ENCODE results near the gene PZP.

PZP gene

GRCh38 chr12:9214534-9214933 lies 6.3 kb upstream of the PZP start:
- TF ChIP-seq, protein P1, sequence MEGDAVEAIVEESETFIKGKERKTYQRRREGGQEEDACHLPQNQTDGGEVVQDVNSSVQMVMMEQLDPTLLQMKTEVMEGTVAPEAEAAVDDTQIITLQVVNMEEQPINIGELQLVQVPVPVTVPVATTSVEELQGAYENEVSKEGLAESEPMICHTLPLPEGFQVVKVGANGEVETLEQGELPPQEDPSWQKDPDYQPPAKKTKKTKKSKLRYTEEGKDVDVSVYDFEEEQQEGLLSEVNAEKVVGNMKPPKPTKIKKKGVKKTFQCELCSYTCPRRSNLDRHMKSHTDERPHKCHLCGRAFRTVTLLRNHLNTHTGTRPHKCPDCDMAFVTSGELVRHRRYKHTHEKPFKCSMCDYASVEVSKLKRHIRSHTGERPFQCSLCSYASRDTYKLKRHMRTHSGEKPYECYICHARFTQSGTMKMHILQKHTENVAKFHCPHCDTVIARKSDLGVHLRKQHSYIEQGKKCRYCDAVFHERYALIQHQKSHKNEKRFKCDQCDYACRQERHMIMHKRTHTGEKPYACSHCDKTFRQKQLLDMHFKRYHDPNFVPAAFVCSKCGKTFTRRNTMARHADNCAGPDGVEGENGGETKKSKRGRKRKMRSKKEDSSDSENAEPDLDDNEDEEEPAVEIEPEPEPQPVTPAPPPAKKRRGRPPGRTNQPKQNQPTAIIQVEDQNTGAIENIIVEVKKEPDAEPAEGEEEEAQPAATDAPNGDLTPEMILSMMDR (IDR thresholded peaks at IDR 0.05), result no peak

GRCh38 chr12:9211687-9212086 lies 3.5 kb upstream of the PZP start:
- TF ChIP-seq, protein P1 (IDR thresholded peaks at IDR 0.05), result no peak

GRCh38 chr12:9204380-9204779 lies 3.8 kb downstream of the PZP start:
- TF ChIP-seq, protein P1 (IDR thresholded peaks at IDR 0.05), result no peak

- TF ChIP-seq, protein P1 (IDR thresholded peaks at IDR 0.05), result no peak
These were observed 10.2 kb downstream of the PZP start for GRCh38 chr12:9198012-9198411.

GRCh38 chr12:9184276-9184675 lies 23.9 kb downstream of the PZP start:
- TF ChIP-seq, protein P1 (IDR thresholded peaks at IDR 0.05), result no peak

- TF ChIP-seq, protein P1 (IDR thresholded peaks at IDR 0.05), result no peak
These were observed 27.4 kb downstream of the PZP start for GRCh38 chr12:9180810-9181209.

- TF ChIP-seq, protein P1 (IDR thresholded peaks at IDR 0.05), result no peak
These were observed 28.4 kb downstream of the PZP start for GRCh38 chr12:9179781-9180180.

GRCh38 chr12:9169979-9170634 lies 38.1 kb downstream of the PZP start:
- TF ChIP-seq, protein P1 (IDR thresholded peaks at IDR 0.05), result no peak
